Measurements from ENCODE around the gene TASP1.

The TASP1 gene

DNA sequence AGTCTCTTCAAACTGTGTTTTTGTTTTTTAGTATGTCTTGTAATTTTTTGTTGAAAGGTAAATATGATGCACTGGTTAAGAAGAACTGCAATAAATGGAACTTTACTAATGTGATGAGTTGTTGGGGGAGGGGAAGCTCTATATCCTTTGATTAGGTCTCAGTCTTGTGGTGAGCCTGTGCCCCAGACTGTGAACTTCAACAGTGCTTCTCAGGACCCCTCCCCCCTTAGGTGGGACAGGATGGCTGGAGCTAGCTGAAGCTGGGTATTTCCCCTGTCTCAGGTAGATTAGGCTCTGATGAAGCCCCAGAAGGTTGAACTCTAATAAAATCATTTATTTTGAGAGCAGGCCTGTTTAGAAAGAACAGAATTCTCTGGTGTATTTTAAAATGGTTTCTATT is 31.4 kb upstream of the TASP1 start:
- Histone ChIP-seq H3K14ac (ENCODE audit: low read length in 2 of 2) (no peak overlapping the region), H2BK12ac (ENCODE audit: low read length in 2 of 2) (no peak overlapping the region), H2AFZ (ENCODE audit: low read depth, low read length) (no peak overlapping the region), H2BK5ac (ENCODE audit: low read depth, low read length, poor library complexity, severe bottlenecking) (no peak overlapping the region), H2BK120ac (ENCODE audit: low read depth, low read length) (no peak overlapping the region), H3K36me3 (ENCODE audit: control insufficient read depth in 1 of 2, insufficient read depth in 2 of 2, low read depth in 1 of 2, low read length in 2 of 2) (no peaks in the 10 kb centered on the region), H2AK5ac (ENCODE audit: low read length, severe bottlenecking) (no peak overlapping the region), H4K8ac (ENCODE audit: low read length) (no peak overlapping the region), H3K27ac (ENCODE audit: low read length, poor library complexity, severe bottlenecking) (no peak overlapping the region), H4K91ac (ENCODE audit: low read length) (no peak overlapping the region), H3K27me3 (ENCODE audit: control insufficient read depth in 1 of 2, insufficient read depth in 1 of 2, low read length in 2 of 2) (no peaks in the 10 kb centered on the region), H3K9me3 (ENCODE audit: control insufficient read depth, low read length) (no peaks in the 10 kb centered on the region), H3K18ac (ENCODE audit: low read depth in 1 of 2, low read length in 2 of 2) (no peak overlapping the region), H3K4me3 (ENCODE audit: insufficient read depth in 1 of 2, low read depth in 1 of 2, low read length in 2 of 2) (no peak overlapping the region), H3K4me1 (ENCODE audit: control insufficient read depth, insufficient read depth, low read depth, low read length) (no peaks in the 10 kb centered on the region), H2BK15ac (ENCODE audit: low read depth, poor library complexity, severe bottlenecking) (no peak overlapping the region), H3K4me2 (ENCODE audit: low read length, poor library complexity, severe bottlenecking) (no peak overlapping the region), H3K9ac (ENCODE audit: low read length) (no peak overlapping the region), H3K23ac (ENCODE audit: low read length in 2 of 2) (no peak overlapping the region), H3K79me1 (replicated peaks; ENCODE audit: low read length, poor library complexity, severe bottlenecking) (no peaks in the 10 kb centered on the region), H3K4ac (ENCODE audit: low read depth in 1 of 2, low read length in 2 of 2) (no peak overlapping the region)
- no peak for DNase-seq

GRCh38 chr20:13665709-13666395 is 27.1 kb upstream of the TASP1 start:
- Histone ChIP-seq H3K27me3 (ENCODE audit: control insufficient read depth in 1 of 2, insufficient read depth in 1 of 2, low read length in 2 of 2) (peaks cover 0 to 5% of the 10 kb centered on the region in 2 experiments), H2AK5ac (ENCODE audit: low read length, severe bottlenecking) (no peak overlapping the region), H3K9ac (ENCODE audit: low read length) (no peak overlapping the region), H3K18ac (ENCODE audit: low read depth in 1 of 2, low read length in 2 of 2) (no peak overlapping the region), H3K27ac (ENCODE audit: low read length, poor library complexity, severe bottlenecking) (no peak overlapping the region), H3K14ac (ENCODE audit: low read length in 2 of 2) (no peak overlapping the region), H2BK12ac (ENCODE audit: low read length in 2 of 2) (no peak overlapping the region), H3K9me3 (ENCODE audit: control insufficient read depth, low read length) (no peaks in the 10 kb centered on the region), H2AFZ (ENCODE audit: low read depth, low read length) (no peak overlapping the region), H3K23ac (ENCODE audit: low read length in 2 of 2) (no peak overlapping the region), H3K79me1 (replicated peaks; ENCODE audit: low read length, poor library complexity, severe bottlenecking) (no peaks in the 10 kb centered on the region), H3K4me1 (ENCODE audit: control insufficient read depth, insufficient read depth, low read depth, low read length) (no peaks in the 10 kb centered on the region), H4K8ac (ENCODE audit: low read length) (no peak overlapping the region), H2BK5ac (ENCODE audit: low read depth, low read length, poor library complexity, severe bottlenecking) (no peak overlapping the region), H3K4me3 (ENCODE audit: insufficient read depth in 1 of 2, low read depth in 1 of 2, low read length in 2 of 2) (no peak overlapping the region), H3K36me3 (ENCODE audit: control insufficient read depth in 1 of 2, insufficient read depth in 2 of 2, low read depth in 1 of 2, low read length in 2 of 2) (no peaks in the 10 kb centered on the region), H2BK120ac (ENCODE audit: low read depth, low read length) (no peak overlapping the region), H3K4ac (ENCODE audit: low read depth in 1 of 2, low read length in 2 of 2) (no peak overlapping the region), H4K91ac (ENCODE audit: low read length) (no peak overlapping the region), H3K4me2 (ENCODE audit: low read length, poor library complexity, severe bottlenecking) (no peak overlapping the region), H2BK15ac (ENCODE audit: low read depth, poor library complexity, severe bottlenecking) (no peak overlapping the region)
- 93% methylated on average over 5 of the region's 7 CpGs for WGBS
- DNase-seq = no peak

GRCh38 chr20:13661070-13661685 is 22.4 kb upstream of the TASP1 start:
- no peak overlapping the region for H3K4ac ChIP-seq (ENCODE audit: low read depth in 1 of 2, low read length in 2 of 2)
- H2AFZ ChIP-seq (ENCODE audit: low read depth, low read length) = no peak overlapping the region
- H2BK15ac ChIP-seq (ENCODE audit: low read depth, poor library complexity, severe bottlenecking) = no peak overlapping the region
- H2BK12ac ChIP-seq (ENCODE audit: low read length in 2 of 2) = no peak overlapping the region
- no peaks in the 10 kb centered on the region for H3K4me1 ChIP-seq (ENCODE audit: control insufficient read depth, insufficient read depth, low read depth, low read length)
- no peaks in the 10 kb centered on the region for H3K79me1 ChIP-seq (replicated peaks; ENCODE audit: low read length, poor library complexity, severe bottlenecking)
- no peaks in the 10 kb centered on the region for H3K36me3 ChIP-seq (ENCODE audit: control insufficient read depth in 1 of 2, insufficient read depth in 2 of 2, low read depth in 1 of 2, low read length in 2 of 2)
- no peak overlapping the region for H3K18ac ChIP-seq (ENCODE audit: low read depth in 1 of 2, low read length in 2 of 2)
- no peak overlapping the region for H4K8ac ChIP-seq (ENCODE audit: low read length)
- no peak overlapping the region for H2BK120ac ChIP-seq (ENCODE audit: low read depth, low read length)
- no peak overlapping the region for H3K4me2 ChIP-seq (ENCODE audit: low read length, poor library complexity, severe bottlenecking)
- 79% methylated on average over 9 of the region's 11 CpGs for WGBS
- peak overlapping the region in 1 of 2 experiments; percentile 65 for H3K4me3 ChIP-seq (ENCODE audit: insufficient read depth in 1 of 2, low read depth in 1 of 2, low read length in 2 of 2)
- no peak for DNase-seq
- H3K23ac ChIP-seq (ENCODE audit: low read length in 2 of 2) = no peak overlapping the region
- no peak overlapping the region for H2AK5ac ChIP-seq (ENCODE audit: low read length, severe bottlenecking)
- peaks cover 3 to 5% of the 10 kb centered on the region in 2 experiments for H3K27me3 ChIP-seq (ENCODE audit: control insufficient read depth in 1 of 2, insufficient read depth in 1 of 2, low read length in 2 of 2)
- H3K9ac ChIP-seq (ENCODE audit: low read length) = peak overlapping the region; percentile 47
- no peak overlapping the region for H3K27ac ChIP-seq (ENCODE audit: low read length, poor library complexity, severe bottlenecking)
- H3K9me3 ChIP-seq (ENCODE audit: control insufficient read depth, low read length) = no peaks in the 10 kb centered on the region
- H4K91ac ChIP-seq (ENCODE audit: low read length) = no peak overlapping the region
- H3K14ac ChIP-seq (ENCODE audit: low read length in 2 of 2) = no peak overlapping the region
- no peak overlapping the region for H2BK5ac ChIP-seq (ENCODE audit: low read depth, low read length, poor library complexity, severe bottlenecking)

DNA sequence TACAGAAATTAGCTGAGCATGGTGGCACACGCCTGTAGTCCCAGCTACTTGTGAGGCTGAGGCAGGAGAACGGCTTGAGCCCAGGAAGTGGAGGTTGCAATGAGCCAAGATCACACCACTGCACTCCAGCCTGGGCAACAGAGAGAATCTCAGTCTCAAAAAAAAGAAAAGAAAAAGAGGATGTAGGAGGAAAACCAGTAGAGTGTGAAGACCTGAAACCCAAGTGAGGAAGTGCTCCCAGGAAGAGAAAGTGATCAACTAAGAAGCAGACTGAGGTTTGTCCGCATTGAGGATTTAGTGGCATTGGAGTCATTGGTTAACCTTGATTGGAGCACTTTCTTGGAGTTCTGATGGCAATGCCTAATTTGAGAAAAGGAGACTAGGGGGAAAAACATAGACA is 20.6 kb upstream of the TASP1 start:
- Histone ChIP-seq H3K9ac (ENCODE audit: low read length) (no peak overlapping the region), H4K8ac (ENCODE audit: low read length) (no peak overlapping the region), H4K91ac (ENCODE audit: low read length) (no peak overlapping the region), H2BK12ac (ENCODE audit: low read length in 2 of 2) (no peak overlapping the region), H3K27ac (ENCODE audit: low read length, poor library complexity, severe bottlenecking) (no peak overlapping the region), H3K4ac (ENCODE audit: low read depth in 1 of 2, low read length in 2 of 2) (no peak overlapping the region), H3K14ac (ENCODE audit: low read length in 2 of 2) (no peak overlapping the region), H3K79me1 (replicated peaks; ENCODE audit: low read length, poor library complexity, severe bottlenecking) (no peaks in the 10 kb centered on the region), H3K27me3 (ENCODE audit: control insufficient read depth in 1 of 2, insufficient read depth in 1 of 2, low read length in 2 of 2) (peaks cover 3 to 5% of the 10 kb centered on the region in 2 experiments), H2BK5ac (ENCODE audit: low read depth, low read length, poor library complexity, severe bottlenecking) (no peak overlapping the region), H2AFZ (ENCODE audit: low read depth, low read length) (no peak overlapping the region), H3K4me3 (ENCODE audit: insufficient read depth in 1 of 2, low read depth in 1 of 2, low read length in 2 of 2) (no peak overlapping the region), H3K4me1 (ENCODE audit: control insufficient read depth, insufficient read depth, low read depth, low read length) (no peaks in the 10 kb centered on the region), H3K9me3 (ENCODE audit: control insufficient read depth, low read length) (no peaks in the 10 kb centered on the region), H2AK5ac (ENCODE audit: low read length, severe bottlenecking) (no peak overlapping the region), H3K4me2 (ENCODE audit: low read length, poor library complexity, severe bottlenecking) (no peak overlapping the region), H2BK120ac (ENCODE audit: low read depth, low read length) (no peak overlapping the region), H2BK15ac (ENCODE audit: low read depth, poor library complexity, severe bottlenecking) (no peak overlapping the region), H3K18ac (ENCODE audit: low read depth in 1 of 2, low read length in 2 of 2) (no peak overlapping the region), H3K23ac (ENCODE audit: low read length in 2 of 2) (no peak overlapping the region), H3K36me3 (ENCODE audit: control insufficient read depth in 1 of 2, insufficient read depth in 2 of 2, low read depth in 1 of 2, low read length in 2 of 2) (no peaks in the 10 kb centered on the region)
- no peak for DNase-seq
- WGBS = 94% methylated on average over 3 of the region's 3 CpGs
